ENCODE measurements around the gene SLC1A2. TPM values are rescaled to one million over a fixed set of nuclear protein-coding genes. Genes with fewer than 3 reads are reported as not detected.

Gene SLC1A2
- total and polyA plus RNA-seq, 2 of the 4 experiments (the other 2 are of a cell fraction): 0.15 to 0.54 TPM

DNA sequence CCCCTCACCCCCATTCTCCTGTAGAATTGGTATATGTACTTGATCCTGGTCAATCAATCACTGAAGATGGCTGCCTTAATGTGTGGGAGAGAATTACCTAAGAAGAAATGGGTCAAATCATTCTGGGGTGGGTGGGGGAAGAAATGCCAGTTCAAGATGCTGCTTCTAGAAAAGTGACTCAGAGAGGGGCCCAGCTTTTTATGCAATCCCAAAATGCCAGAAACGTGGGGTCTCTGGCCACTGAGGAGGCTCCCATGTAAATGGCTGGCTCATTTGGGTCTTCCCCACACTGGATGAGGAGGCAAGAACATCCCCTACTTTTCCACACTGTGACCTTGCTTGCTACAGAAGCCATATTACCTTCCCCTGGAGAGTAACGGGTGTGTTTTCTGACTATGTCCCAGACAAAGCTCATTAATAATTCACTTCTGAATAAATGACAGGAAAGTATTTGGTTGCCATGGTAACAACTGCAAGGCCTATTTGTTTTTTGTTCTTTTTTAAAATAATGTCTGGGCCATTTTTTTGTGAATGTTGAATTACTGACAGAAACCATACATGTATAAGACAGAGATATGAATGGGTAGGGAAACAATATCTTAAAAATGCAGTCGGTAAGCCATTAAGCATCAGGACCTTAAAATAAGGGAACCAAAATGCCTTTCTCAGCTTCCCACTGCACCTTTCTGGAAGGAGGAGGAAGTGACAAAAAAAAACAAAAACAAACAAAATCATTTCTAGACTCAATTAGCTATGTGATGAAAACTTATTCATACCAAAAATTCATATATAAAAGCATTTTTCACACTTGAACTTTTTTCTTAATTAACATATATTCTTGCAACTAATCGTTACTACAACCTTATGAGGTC is 32.0 kb downstream of the SLC1A2 start:
- in situ Hi-C loops (cut with MboI; ENCODE audit: low sequenced_read_pairs): loop anchor here (10.0 kb wide), 1 partner anchor 153 kb away; no protein-coding TSS in a partner anchor
- Histone ChIP-seq H2BK15ac (ENCODE audit: low read depth, low read length) (peak overlapping the region; percentile 83; the same call in 1 of the 3 replicates), H3K79me1 (ENCODE audit: low read depth in 1 of 2, low read length in 2 of 2) (peaks cover 0 to 17% of the 10 kb centered on the region in 2 experiments; a peak in 3 of 4 replicates), H2AFZ (replicated peaks; ENCODE audit: low read length, poor library complexity) (no peak overlapping the region), H3K18ac (ENCODE audit: low read depth, low read length) (peak overlapping the region; percentile 61; the same call in 1 of the 2 replicates), H4K5ac (ENCODE audit: low read depth, low read length) (peak overlapping the region; percentile 20; the same call in 1 of the 2 replicates), H2AK5ac (ENCODE audit: low read depth, low read length) (peak overlapping the region; percentile 81; the same call in 1 of the 2 replicates), H4K91ac (ENCODE audit: insufficient read depth, low read depth, low read length) (peak overlapping the region; percentile 19), H3K56ac (ENCODE audit: extremely low read depth, insufficient read depth, low read length) (no peak overlapping the region), H2BK120ac (ENCODE audit: low read depth, low read length) (peak overlapping the region; percentile 70; the same call in 1 of the 2 replicates), H3K4ac (ENCODE audit: low read depth, low read length) (peak overlapping the region; percentile 68), H3K23ac (ENCODE audit: low read depth, low read length) (no peak overlapping the region), H3K9me1 (ENCODE audit: insufficient read depth, low read length) (peaks cover 8% of the 10 kb centered on the region), H3K4me1 (ENCODE audit: control insufficient read depth, insufficient read depth, low read length) (peaks cover 13% of the 10 kb centered on the region), H3K27ac (ENCODE audit: insufficient read depth, low read length) (no peak overlapping the region), H4K20me1 (ENCODE audit: insufficient read depth, low read length) (no peaks in the 10 kb centered on the region), H3K36me3 (ENCODE audit: control insufficient read depth, insufficient read depth, low read length) (no peaks in the 10 kb centered on the region), H2BK20ac (ENCODE audit: low read depth, low read length) (peak overlapping the region; percentile 85; the same call in 1 of the 2 replicates), H3K9me3 (ENCODE audit: control insufficient read depth, insufficient read depth, low read length) (no peaks in the 10 kb centered on the region), H3K4me3 (ENCODE audit: insufficient read depth, low read depth, low read length) (no peak overlapping the region), H4K8ac (ENCODE audit: low read depth in 2 of 2, low read length in 2 of 2) (no peak overlapping the region; a peak in 1 of 4 replicates), H2BK5ac (ENCODE audit: low read depth, low read length, poor library complexity, severe bottlenecking) (peak overlapping the region; percentile 48), H3K14ac (replicated peaks; ENCODE audit: low read depth, low read length) (peak overlapping the region; percentile 78; the same call in 1 of the 2 replicates), H3K27me3 (ENCODE audit: control insufficient read depth, insufficient read depth, low read length) (no peaks in the 10 kb centered on the region), H3K9ac (ENCODE audit: low read depth, low read length) (no peak overlapping the region), H2AK9ac (replicated peaks; ENCODE audit: low read depth, low read length, poor library complexity) (no peak overlapping the region), H3K4me2 (ENCODE audit: low read depth, low read length) (no peak overlapping the region)
- ATAC-seq (ENCODE audit: low read depth) (0 out of 2 replicates have a peak, but pooled peaks have one; percentile 15), DNase-seq (peak; percentile 53)
- ChIA-PET POLR2A (ENCODE audit: unreplicated experiment) (no interaction called here), CTCF (interaction anchor here (0.5 to 1.1 kb wide), 7 partner anchors 39 to 461 kb away, joined by 3 to 5 read pairs (median 3); no protein-coding TSS in a partner anchor)
- dilution Hi-C loops (cut with HindIII; ENCODE audit: low sequenced_read_pairs, unreplicated experiment): no loop called here
- TF ChIP-seq MXI1 (IDR thresholded peaks at IDR 0.05; ENCODE audit: borderline replicate concordance, low read depth, low read length) (no peak), RAD21 (IDR thresholded peaks at IDR 0.05; ENCODE audit: low read length) (peak; percentile 79), SMC3 (IDR thresholded peaks at IDR 0.05; ENCODE audit: low read depth, low read length) (peak; percentile 66), CTCF (conservative IDR thresholded peaks at IDR 0.05; ENCODE audit: low read depth, low read length) (peak; percentile 60), CHD1 (IDR thresholded peaks at IDR 0.05; ENCODE audit: low read depth, low read length) (no peak)
- BruUV-seq (replicated peaks): no TSS peak
- WGBS, 2 experiments (ENCODE audit: extremely low coverage in 2 of 2, insufficient read length in 1 of 2): no CpG with 5 or more reads among the region's 4 CpGs
- intact Hi-C loops (cut with micrococcal nuclease): loop anchor here (10.0 kb wide), 1 partner anchor 193 kb away; no protein-coding TSS in a partner anchor

Data from IMR-90 (cell line).